Bone marrow (tissue), 2 donors: ENCODE results near the gene GATA5.
"Not testable (repeated sequence)": the region's sequence is repeated elsewhere in the genome, so short reads cannot be mapped to it uniquely, and the experiment has no call there.

Source experiments
- DNase-seq, 2 donors: peaks; one replicate each; lab custom pipeline; 2025; lab: John Stamatoyannopoulos, UW

Gene GATA5

GRCh38 chr20:62430311-62430853 is 45.4 kb downstream of the GATA5 start:
- no peak for DNase-seq

- DNase-seq: no peak
These were observed 46.1 kb downstream of the GATA5 start for GRCh38 chr20:62429455-62430310.

GRCh38 chr20:62428396-62429295 is 47.1 kb downstream of the GATA5 start:
- no peak for DNase-seq

GRCh38 chr20:62428002-62428372 is 47.8 kb downstream of the GATA5 start:
- DNase-seq: no peak

- no peak for DNase-seq
These were observed 48.4 kb downstream of the GATA5 start, which contains the start of gene RBBP8NL for GRCh38 chr20:62427172-62428001. TSS of gene RBBP8NL (minus strand) at chr20:62427539. CDS start at chr20:62419647, 7,892 bp downstream.

- no peak for DNase-seq
These were observed 49.1 kb downstream of the GATA5 start for GRCh38 chr20:62426699-62427131.

- DNase-seq: not testable (repeated sequence)
These were observed 49.8 kb downstream of the GATA5 start for GRCh38 chr20:62426059-62426348.

GRCh38 chr20:62425281-62426058 is 50.3 kb downstream of the GATA5 start:
- DNase-seq: no peak

GRCh38 chr20:62424249-62425107 is 51.3 kb downstream of the GATA5 start:
- no peak for DNase-seq

- no peak for DNase-seq
These were observed 52.5 kb downstream of the GATA5 start for GRCh38 chr20:62423326-62423706.

- DNase-seq: no peak
These were observed 53.0 kb downstream of the GATA5 start for GRCh38 chr20:62422636-62423325.

GRCh38 chr20:62421716-62421990 is 54.1 kb downstream of the GATA5 start:
- DNase-seq: no peak

- DNase-seq: no peak
These were observed 54.7 kb downstream of the GATA5 start for GRCh38 chr20:62420846-62421715.

- DNase-seq: no peak
These were observed 56.0 kb downstream of the GATA5 start for GRCh38 chr20:62419759-62420158.

GRCh38 chr20:62418709-62419487 is 56.9 kb downstream of the GATA5 start:
- no peak for DNase-seq

- DNase-seq: no peak
These were observed 57.6 kb downstream of the GATA5 start for GRCh38 chr20:62417981-62418708.
